HCT116 (cell line): Measurements from ENCODE around the gene FURIN. TPM values are rescaled to one million over a fixed set of nuclear protein-coding genes. Genes with fewer than 3 reads are reported as not detected.

ENCODE experiments used
- ATAC-seq: fragments of 200-7000 bp; cut with Tn5 transposase; 2 replicates; pipeline ENCODE4 v1.9.1; 2020; ENCODE audit warnings: mild to moderate bottlenecking, moderate library complexity
- BruUV-seq: library from RNA; stranded (reverse); fragments of 400-500 nt; replicated peaks from 2 replicates; lab custom pipeline; 2021; lab: Mats Ljungman, UMichigan
- CTCF ChIA-PET: fragments of 300-600 bp; sonication (Branson Sonifier 250); formaldehyde crosslinking; loops from one replicate; lab custom pipeline; 2021; ENCODE audit warnings: antibody characterized with exemption; lab: Charles Lee
- POLR2A ChIA-PET: fragments of 300-600, 350-600 bp; sonication (Branson Sonifier 250); formaldehyde crosslinking; loops from one replicate; lab custom pipeline; 2021; ENCODE audit warnings: antibody characterized with exemption; lab: Charles Lee
- RAD21 ChIA-PET, 2 experiments: fragments of 300-600 bp; sonication (Branson Sonifier 250); formaldehyde crosslinking; loops; one replicate each; lab custom pipeline; 2023; ENCODE audit warnings: low total read pairs in 2 of 2; ENCODE audit not compliant: uncharacterized antibody in 2 of 2, unreplicated experiment in 2 of 2, low non-redundant PET in 1 of 2; lab: Charles Lee
- DNase-seq: peaks from one replicate; pipeline ENCODE4 v3.0.0-alpha.2; 2010; ENCODE audit warnings: low read depth, low spot score
- H2AFZ ChIP-seq: fragments of 200-600 bp; shearing (Covaris generic), sonication (generic); 2 replicates; pipeline ENCODE4 v1.6.1; 2017; ENCODE audit warnings: low read depth, mixed run types, mixed read lengths, antibody characterized with exemption, low read length; ENCODE audit not compliant: poor library complexity, severe bottlenecking
- H3K27ac ChIP-seq: 2 replicates; pipeline ENCODE4 v1.5.1; 2012; ENCODE audit warnings: low read depth, low read length
- H3K27me3 ChIP-seq: fragments of 200-600 bp; sonication (generic); 2 replicates; pipeline ENCODE4 v1.6.1; 2016; ENCODE audit warnings: mixed run types, low read length, mixed read lengths; ENCODE audit not compliant: insufficient read depth
- H3K36me3 ChIP-seq, 2 experiments: fragments of 200-500 bp in 1 of 2; fragments of 200-600 bp in 1 of 2; sonication (Bioruptor generic) in 1 of 2; sonication (generic) in 1 of 2; 2 replicates each; pipeline versions ENCODE4 v1.5.1 to v1.6.1; 2014 to 2016; ENCODE audit warnings: low read length in 2 of 2, inconsistent platforms in 1 of 2, mixed read lengths in 1 of 2, mixed run types in 1 of 2; ENCODE audit not compliant: insufficient read depth in 2 of 2, control insufficient read depth in 1 of 2
- H3K4me1 ChIP-seq, 2 experiments: fragments of 200-600 bp in 1 of 2; sonication (generic) in 1 of 2; 2 replicates each; pipeline versions ENCODE4 v1.5.1 to v1.6.1; 2012 to 2017; ENCODE audit warnings: low read length in 2 of 2, inconsistent platforms in 1 of 2, mild to moderate bottlenecking in 1 of 2, mixed read lengths in 1 of 2, mixed run types in 1 of 2, moderate library complexity in 1 of 2; ENCODE audit not compliant: insufficient read depth in 2 of 2, control insufficient read depth in 1 of 2
- H3K4me2 ChIP-seq: fragments of 200-600 bp; sonication (generic); 2 replicates; pipeline ENCODE4 v1.6.1; 2017; ENCODE audit warnings: mixed run types, low read length, mixed read lengths
- H3K4me3 ChIP-seq, 2 experiments: fragments of 200-600 bp in 1 of 2; sonication (generic) in 1 of 2; replicated peaks in 1 of 2; 2 replicates each; pipeline ENCODE4 v1.5.1; 2011 to 2016; ENCODE audit warnings: low read length in 2 of 2, control low read depth in 1 of 2, low read depth in 1 of 2, mild to moderate bottlenecking in 1 of 2, mixed read lengths in 1 of 2, mixed run types in 1 of 2
- H3K79me2 ChIP-seq: fragments of 200-600 bp; sonication (generic); 2 replicates; pipeline ENCODE4 v1.6.1; 2017; ENCODE audit warnings: mild to moderate bottlenecking, mixed run types, low read length, moderate library complexity, mixed read lengths; ENCODE audit not compliant: insufficient read depth
- H3K9ac ChIP-seq: fragments of 200-600 bp; sonication (generic); 2 replicates; pipeline ENCODE4 v1.6.1; 2016; ENCODE audit warnings: low read length, mixed read lengths
- H3K9me2 ChIP-seq: fragments of 200-600 bp; sonication (generic), shearing (Covaris generic); 2 replicates; pipeline ENCODE4 v1.6.1; 2017; ENCODE audit warnings: mixed run types, mild to moderate bottlenecking, moderate library complexity; ENCODE audit not compliant: insufficient read depth
- H3K9me3 ChIP-seq, 2 experiments: fragments of 200-500 bp in 1 of 2; fragments of 200-600 bp in 1 of 2; sonication (Bioruptor generic) in 1 of 2; sonication (generic) in 1 of 2; 2 replicates each; pipeline ENCODE4 v1.6.1; 2014 to 2017; ENCODE audit warnings: low read length in 2 of 2, mixed read lengths in 2 of 2, inconsistent platforms in 1 of 2, low read depth in 1 of 2, mild to moderate bottlenecking in 1 of 2, mixed run types in 1 of 2, moderate library complexity in 1 of 2; ENCODE audit not compliant: control insufficient read depth in 1 of 2, insufficient read depth in 1 of 2
- H4K20me1 ChIP-seq: fragments of 200-600 bp; sonication (generic), shearing (Covaris generic); 2 replicates; pipeline ENCODE4 v1.6.1; 2017; ENCODE audit warnings: mixed run types, mild to moderate bottlenecking, moderate library complexity; ENCODE audit not compliant: insufficient read depth
- ATF3 ChIP-seq: IDR thresholded peaks from 2 replicates; pipeline ENCODE4 v1.6.1; 2012
- CBX3 ChIP-seq: IDR thresholded peaks from 2 replicates; pipeline ENCODE4 v1.6.1; 2012; ENCODE audit warnings: low read depth
- CEBPB ChIP-seq: IDR thresholded peaks from 2 replicates; pipeline ENCODE4 v1.6.1; 2012; ENCODE audit warnings: low read depth
- CTCF ChIP-seq, 3 experiments: fragments of 200-600 bp in 1 of 3; sonication (generic) in 1 of 3; IDR thresholded peaks in 2 of 3; conservative IDR thresholded peaks in 1 of 3; 2 replicates each; pipeline ENCODE4 v1.5.1; 2012 to 2017; ENCODE audit warnings: low read depth in 2 of 3, low read length in 2 of 3, antibody characterized with exemption in 1 of 3, borderline replicate concordance in 1 of 3, control low read depth in 1 of 3, mild to moderate bottlenecking in 1 of 3, mixed read lengths in 1 of 3, mixed run types in 1 of 3, moderate library complexity in 1 of 3; ENCODE audit not compliant: insufficient read depth in 1 of 3
- EGR1 ChIP-seq: IDR thresholded peaks from 2 replicates; pipeline ENCODE4 v1.6.1; 2012; ENCODE audit warnings: low read depth
- ELF1 ChIP-seq: IDR thresholded peaks from 2 replicates; pipeline ENCODE4 v1.6.1; 2012; ENCODE audit warnings: low read depth, borderline replicate concordance
- EZH2 ChIP-seq: fragments of 200-600 bp; sonication (generic); IDR thresholded peaks from 2 replicates; pipeline ENCODE4 v1.6.1; 2017; ENCODE audit warnings: antibody characterized with exemption, mixed run types
- EZH2phosphoT487 ChIP-seq: fragments of 200-600 bp; IDR thresholded peaks from 2 replicates; pipeline ENCODE4 v1.6.1; 2018; ENCODE audit warnings: antibody characterized with exemption, borderline replicate concordance
- FOSL1 ChIP-seq: IDR thresholded peaks from 2 replicates; pipeline ENCODE4 v1.6.1; 2012; ENCODE audit warnings: low read depth
- POLR2A ChIP-seq: IDR thresholded peaks from 2 replicates; pipeline ENCODE4 v1.7.0; 2011; ENCODE audit warnings: borderline replicate concordance; ENCODE audit not compliant: insufficient read depth, insufficient read length; ENCODE audit errors: extremely low read depth
- REST ChIP-seq: IDR thresholded peaks from 2 replicates; pipeline ENCODE4 v1.6.1; 2012; ENCODE audit warnings: low read depth
- SP1 ChIP-seq: IDR thresholded peaks from 2 replicates; pipeline ENCODE4 v1.6.1; 2012; ENCODE audit warnings: low read depth
- TCF7L2 ChIP-seq: IDR thresholded peaks from 2 replicates; pipeline ENCODE4 v1.7.0; 2011; ENCODE audit warnings: borderline replicate concordance, inconsistent platforms; ENCODE audit not compliant: insufficient read depth, insufficient read length; ENCODE audit errors: extremely low read depth
- YY1 ChIP-seq: IDR thresholded peaks from 2 replicates; pipeline ENCODE4 v1.6.1; 2011; ENCODE audit warnings: low read length, low read depth, moderate library complexity, mild to moderate bottlenecking; ENCODE audit not compliant: insufficient replicate concordance; ENCODE audit errors: extremely low read depth
- ZBTB33 ChIP-seq: IDR thresholded peaks from 2 replicates; pipeline ENCODE4 v1.6.1; 2011; ENCODE audit warnings: mild to moderate bottlenecking, low read length, moderate library complexity; ENCODE audit not compliant: insufficient replicate concordance; ENCODE audit errors: extremely low read depth
- ZFX ChIP-seq: fragments of 450-650 bp; IDR thresholded peaks from 2 replicates; pipeline ENCODE4 v1.6.1; 2017
- ZNF274 ChIP-seq: fragments of 200-500 bp; sonication (Bioruptor generic); IDR thresholded peaks from 2 replicates; pipeline ENCODE4 v1.6.1; 2014; ENCODE audit warnings: mild to moderate bottlenecking, low read depth, low read length, inconsistent platforms
- intact Hi-C: fragments of 100-400 bp; cut with micrococcal nuclease; formaldehyde crosslinking; loops from 2 replicates; pipeline ENCODE4 v1.10.0; 2022
- total RNA-seq: library from RNA; stranded (reverse); gene quantifications from one replicate; pipeline ENCODE4 v1.2.1, GENCODE V29; 2021; ENCODE audit not compliant: unreplicated experiment

The FURIN gene
- total RNA-seq, 1 experiment from 2014 or later = 42.0 TPM

- H3K27ac ChIP-seq = no peak overlapping the region
- no peak overlapping the region for H3K9ac ChIP-seq
- ChIA-PET RAD21 (no interaction called here), CTCF (no interaction called here), POLR2A (no interaction called here)
- H2AFZ ChIP-seq = no peak overlapping the region
- no peaks in the 10 kb centered on the region for H3K79me2 ChIP-seq
- ATAC-seq (no peak), DNase-seq (no peak)
- TF ChIP-seq ZBTB33 = no peak
- TF ChIP-seq ZFX = no peak
- no peak for TF ChIP-seq CBX3
- TF ChIP-seq TCF7L2 = no peak
- TF ChIP-seq EGR1 = no peak
- no peak for TF ChIP-seq YY1
- TF ChIP-seq ELF1 = no peak
- TF ChIP-seq POLR2A = no peak
- TF ChIP-seq EZH2phosphoT487 = no peak
- no peak for TF ChIP-seq ATF3
- TF ChIP-seq EZH2 = no peak
- TF ChIP-seq CTCF (IDR thresholded peaks at IDR 0.05 in 2 of 3, conservative IDR thresholded peaks at IDR 0.05 in 1 of 3; ENCODE audit: borderline replicate concordance in 1 of 3, insufficient read depth in 1 of 3, low read depth in 2 of 3, low read length in 2 of 3) = no peak
- no peak for TF ChIP-seq CEBPB
- no peak for TF ChIP-seq REST
- TF ChIP-seq FOSL1 = no peak
- TF ChIP-seq ZNF274 = no peak
- TF ChIP-seq SP1 = no peak
- no peaks in the 10 kb centered on the region for H3K27me3 ChIP-seq
- no peaks in the 10 kb centered on the region for H4K20me1 ChIP-seq
- intact Hi-C loops = no loop called here
- no peak overlapping the region for H3K4me3 ChIP-seq
- H3K4me2 ChIP-seq = no peak overlapping the region
- no peaks in the 10 kb centered on the region for H3K9me3 ChIP-seq
- no peaks in the 10 kb centered on the region for H3K9me2 ChIP-seq
- BruUV-seq = no TSS peak
- peaks cover 10 to 11% of the 10 kb centered on the region in 2 experiments; a peak in 3 of 4 replicates for H3K36me3 ChIP-seq
- H3K4me1 ChIP-seq = no peaks in the 10 kb centered on the region
Observed at GRCh38 chr15:90880381-90881145, 12.2 kb downstream of the FURIN start.
